ENCODE measurements around the gene DENND4A.

DNA sequence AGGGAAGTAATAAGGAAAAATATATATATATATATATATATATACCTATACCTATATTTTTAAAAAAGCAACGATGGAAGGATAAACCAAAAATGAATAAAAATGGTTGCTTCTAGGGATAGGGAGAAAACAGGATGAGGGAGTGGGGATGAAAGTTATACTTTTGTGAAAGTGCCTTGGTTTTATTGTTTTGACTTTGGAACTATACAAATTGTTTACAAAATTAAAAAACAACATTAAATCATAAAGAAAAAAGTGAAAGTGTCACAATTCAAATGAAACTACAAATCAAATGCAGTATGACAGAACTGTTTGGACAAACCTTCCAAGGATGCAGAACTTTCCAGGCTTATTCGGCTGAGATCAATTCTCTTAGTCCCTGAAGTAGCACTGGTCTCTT lies 116.0 kb downstream of the DENND4A start:
- TF ChIP-seq, protein P1, sequence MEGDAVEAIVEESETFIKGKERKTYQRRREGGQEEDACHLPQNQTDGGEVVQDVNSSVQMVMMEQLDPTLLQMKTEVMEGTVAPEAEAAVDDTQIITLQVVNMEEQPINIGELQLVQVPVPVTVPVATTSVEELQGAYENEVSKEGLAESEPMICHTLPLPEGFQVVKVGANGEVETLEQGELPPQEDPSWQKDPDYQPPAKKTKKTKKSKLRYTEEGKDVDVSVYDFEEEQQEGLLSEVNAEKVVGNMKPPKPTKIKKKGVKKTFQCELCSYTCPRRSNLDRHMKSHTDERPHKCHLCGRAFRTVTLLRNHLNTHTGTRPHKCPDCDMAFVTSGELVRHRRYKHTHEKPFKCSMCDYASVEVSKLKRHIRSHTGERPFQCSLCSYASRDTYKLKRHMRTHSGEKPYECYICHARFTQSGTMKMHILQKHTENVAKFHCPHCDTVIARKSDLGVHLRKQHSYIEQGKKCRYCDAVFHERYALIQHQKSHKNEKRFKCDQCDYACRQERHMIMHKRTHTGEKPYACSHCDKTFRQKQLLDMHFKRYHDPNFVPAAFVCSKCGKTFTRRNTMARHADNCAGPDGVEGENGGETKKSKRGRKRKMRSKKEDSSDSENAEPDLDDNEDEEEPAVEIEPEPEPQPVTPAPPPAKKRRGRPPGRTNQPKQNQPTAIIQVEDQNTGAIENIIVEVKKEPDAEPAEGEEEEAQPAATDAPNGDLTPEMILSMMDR (IDR thresholded peaks at IDR 0.05), result no peak
- TF ChIP-seq POLR2A (IDR thresholded peaks at IDR 0.05) (no peak), POLR2AphosphoS5 (IDR thresholded peaks at IDR 0.05) (no peak)
